Germinal center (tissue), 1 donor: ENCODE measurements around the gene GLRX3.

Experiments used
- DNase-seq: peaks from one replicate; pipeline ENCODE4 v3.0.0; 2012; ENCODE audit warnings: mixed read lengths, low spot score

The GLRX3 gene

DNA sequence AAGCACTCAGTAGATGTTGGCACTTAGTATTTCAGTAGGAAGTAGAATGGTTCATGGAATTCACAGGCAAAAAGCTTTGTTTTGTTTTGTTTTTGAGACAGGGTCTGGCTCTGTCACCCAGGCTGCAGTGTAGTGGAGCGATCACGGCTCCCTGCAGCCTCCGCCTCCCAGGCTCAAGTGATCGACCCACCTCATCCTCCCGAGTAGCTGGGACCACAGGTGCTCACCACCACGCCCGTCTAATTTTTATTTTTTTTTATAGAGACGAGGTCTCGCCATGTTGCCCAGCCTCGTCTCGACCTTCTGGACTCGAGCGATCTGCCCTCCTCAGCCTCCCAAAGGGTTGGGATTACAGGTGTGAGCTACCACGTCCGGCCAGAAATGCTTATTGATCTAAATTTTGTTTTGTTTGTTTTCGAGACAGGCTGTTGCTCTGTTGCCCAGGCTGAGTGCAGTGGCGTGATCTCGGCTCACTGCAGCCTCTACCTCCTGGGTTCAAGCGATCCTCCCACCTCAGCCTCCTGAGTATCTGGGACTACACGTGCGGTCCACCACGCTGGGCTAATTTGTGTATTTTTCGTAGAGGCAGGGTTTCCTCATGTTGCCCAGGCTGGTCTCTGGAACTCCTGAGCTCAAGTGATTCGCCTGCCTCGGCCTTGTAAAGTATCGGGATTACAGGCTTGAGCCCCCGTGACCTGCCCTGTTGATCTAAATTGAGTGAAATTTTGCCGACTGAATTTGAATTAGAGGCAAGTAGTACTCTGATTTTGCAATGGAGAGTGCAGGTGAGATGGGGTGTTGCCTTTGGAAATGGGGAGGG, 1.7 kb downstream of the GLRX3 start:
- DNase-seq: no peak

DNA sequence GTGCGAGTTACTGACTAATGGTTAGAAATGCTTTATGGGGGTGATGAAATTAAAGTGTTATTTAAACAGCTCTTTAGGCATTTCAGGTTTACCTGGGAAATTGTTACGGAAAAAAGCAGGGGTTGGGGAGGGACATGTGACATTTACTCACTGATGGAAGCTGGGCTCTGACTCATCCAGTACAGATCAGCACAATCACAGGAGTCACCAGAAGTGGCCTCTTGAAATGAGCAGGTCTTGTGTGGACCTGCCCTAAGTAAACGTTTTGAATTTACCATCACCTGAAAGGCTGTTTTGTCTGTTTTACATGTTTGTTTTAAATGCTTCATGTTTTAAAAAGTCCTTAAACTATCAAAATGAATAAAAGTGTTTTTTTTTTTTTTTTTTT, 2.3 kb downstream of the GLRX3 start:
- DNase-seq: no peak

DNA sequence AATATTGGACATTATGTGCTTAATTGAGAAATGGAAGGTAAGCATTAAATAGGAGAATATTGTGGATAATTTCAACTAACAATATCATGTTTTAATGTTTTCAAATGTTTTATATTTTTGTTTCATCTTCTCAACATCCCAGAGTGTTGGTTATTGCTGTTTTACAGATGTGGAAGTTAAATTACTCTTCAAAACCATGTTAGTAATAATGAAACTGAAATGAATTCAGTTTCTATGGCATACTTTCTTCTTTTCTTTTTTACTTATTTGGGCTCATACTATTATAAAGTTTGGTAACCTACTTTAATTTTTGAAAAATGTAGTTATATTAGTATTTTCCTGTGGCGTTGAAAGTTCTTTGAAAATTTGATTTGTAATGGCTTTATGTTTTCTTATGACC, 4.2 kb downstream of the GLRX3 start:
- DNase-seq: no peak

DNA sequence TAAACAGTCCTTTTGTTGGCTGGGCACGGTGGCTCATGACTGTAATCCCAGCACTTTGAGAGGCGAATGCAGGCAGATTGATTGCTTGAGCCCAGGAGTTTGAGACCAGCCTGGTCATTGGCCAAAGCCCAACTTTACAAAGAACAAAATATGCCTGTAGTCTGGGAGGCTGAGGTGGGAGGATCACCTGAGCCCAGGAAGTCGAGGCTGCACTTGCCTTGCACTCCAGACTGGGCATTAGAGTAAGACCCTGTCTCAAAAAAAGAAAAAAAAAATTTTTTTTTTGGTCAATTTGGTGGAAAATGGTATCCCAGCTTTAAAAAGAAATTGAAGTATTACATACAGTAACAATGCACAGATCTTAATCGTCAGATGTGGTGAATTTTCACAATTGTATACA, 4.8 kb downstream of the GLRX3 start:
- no peak for DNase-seq

DNA sequence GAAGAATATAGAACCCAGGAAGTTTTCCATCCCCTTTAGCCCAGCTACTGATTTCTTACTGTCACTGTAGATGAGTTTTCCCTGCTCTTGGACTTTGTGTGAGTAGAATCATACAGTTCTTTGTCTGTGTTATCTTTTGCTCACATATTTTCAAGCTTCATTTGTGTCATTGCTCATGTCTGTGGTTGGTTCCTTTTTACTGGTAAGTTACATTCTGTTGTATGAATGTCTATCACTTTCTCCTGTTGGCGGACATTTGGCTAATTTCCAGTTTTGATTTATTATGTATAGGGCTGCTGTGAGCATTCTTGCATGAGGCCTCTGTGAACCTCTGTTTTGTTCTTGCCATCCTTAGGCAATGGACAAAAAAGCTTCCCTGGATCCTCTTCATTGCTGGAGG, 5.3 kb downstream of the GLRX3 start:
- no peak for DNase-seq

DNA sequence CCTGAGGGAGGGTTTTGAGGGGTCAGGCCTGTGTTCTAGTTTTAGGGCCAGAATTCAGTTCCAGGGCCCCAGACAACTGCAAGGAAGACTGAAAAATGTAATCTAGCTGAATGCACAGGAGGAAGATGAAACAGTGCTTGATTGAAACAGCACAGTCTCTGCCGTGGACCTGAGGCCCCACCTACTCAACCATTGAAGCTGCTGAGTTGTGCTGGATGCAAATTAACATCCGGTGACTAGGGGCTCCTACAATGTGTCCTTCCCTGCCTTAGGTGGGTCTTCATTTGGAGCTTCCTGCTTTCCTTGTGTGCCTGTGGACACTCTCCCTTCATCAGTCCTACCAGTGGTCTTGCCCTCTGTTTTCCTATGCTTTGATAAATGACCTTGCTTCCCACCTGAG, 5.7 kb downstream of the GLRX3 start:
- peak; percentile 57 for DNase-seq

DNA sequence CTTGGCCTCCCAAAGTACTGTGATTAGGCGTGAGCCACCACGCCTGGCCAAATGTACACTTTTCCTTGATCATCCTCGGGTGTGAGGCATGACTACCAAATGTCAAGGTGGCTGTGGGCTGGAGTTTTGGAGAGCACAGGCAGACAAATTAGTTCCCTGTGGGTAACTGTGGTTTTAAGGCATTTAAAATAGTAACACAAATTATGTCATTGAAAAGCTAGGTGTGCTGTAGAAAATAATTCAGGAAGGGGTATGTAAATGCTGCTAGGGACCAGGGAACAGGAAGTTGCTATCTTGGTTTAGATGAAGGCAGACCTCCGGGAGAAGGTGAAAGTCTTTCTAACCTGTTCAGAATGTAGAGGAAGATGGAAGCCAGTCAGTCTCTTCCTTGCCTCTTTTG, 9.9 kb downstream of the GLRX3 start:
- no peak for DNase-seq

DNA sequence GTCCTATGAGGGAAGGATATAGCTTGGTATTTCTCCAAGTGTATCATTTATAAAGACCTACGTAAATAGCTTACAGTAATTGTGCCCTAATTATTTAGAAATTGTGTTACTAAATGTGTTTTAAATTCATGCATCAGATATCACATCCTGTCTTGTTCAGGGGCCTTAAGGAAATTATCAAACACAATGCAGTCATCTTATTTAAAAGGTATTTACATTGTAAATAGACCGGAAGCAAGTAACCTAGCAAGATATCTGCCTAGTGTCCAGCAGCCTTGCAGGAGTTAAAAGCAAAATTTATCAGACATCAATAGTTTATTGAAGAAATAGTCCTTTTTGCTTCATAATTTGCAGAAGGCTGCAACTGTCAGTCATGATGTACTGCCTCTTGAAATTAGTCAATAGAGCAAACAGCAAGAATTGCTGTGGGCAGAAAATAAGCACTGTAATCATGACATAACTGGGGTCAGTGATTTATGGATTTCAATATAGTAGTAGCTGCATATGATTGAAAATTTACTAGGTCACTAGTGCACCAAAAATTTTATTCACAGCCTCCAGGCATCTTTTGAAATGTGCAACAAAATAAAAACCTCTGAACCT, 23.1 kb downstream of the GLRX3 start:
- DNase-seq: no peak

DNA sequence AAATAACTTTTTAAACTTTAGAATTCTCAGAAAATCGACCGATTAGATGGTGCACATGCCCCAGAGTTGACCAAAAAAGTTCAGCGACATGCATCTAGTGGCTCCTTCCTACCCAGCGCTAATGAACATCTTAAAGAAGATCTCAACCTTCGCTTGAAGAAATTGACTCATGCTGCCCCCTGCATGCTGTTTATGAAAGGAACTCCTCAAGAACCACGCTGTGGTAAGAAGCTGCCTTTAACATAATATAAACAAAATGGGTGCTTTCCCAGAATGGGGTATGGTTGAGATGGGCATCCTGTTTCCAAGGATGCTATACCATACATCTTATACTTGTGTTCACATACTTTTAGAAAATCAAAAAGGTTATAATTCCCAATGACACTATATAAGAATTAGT, 24.6 kb downstream of the GLRX3 start:
- DNase-seq: peak; percentile 23

DNA sequence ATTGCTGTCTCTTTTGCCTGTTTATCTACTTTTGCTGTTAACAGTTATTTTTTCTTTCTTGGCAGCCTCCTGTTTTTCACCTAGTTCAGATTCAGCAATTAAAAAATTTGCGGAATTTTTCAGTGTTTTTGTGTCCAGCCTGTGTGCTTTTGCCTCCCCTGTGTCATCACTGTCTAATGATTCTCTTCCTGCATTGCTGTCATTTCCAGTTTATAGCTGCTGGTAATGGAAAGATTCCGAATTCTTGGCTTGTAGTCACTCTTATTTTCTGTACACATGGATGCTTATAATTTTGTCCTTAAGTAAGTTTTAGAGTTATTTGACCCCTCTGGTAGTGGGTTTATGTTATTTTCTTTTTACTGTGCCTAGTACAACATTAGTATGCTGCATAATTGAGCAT, 25.1 kb downstream of the GLRX3 start:
- DNase-seq: no peak

DNA sequence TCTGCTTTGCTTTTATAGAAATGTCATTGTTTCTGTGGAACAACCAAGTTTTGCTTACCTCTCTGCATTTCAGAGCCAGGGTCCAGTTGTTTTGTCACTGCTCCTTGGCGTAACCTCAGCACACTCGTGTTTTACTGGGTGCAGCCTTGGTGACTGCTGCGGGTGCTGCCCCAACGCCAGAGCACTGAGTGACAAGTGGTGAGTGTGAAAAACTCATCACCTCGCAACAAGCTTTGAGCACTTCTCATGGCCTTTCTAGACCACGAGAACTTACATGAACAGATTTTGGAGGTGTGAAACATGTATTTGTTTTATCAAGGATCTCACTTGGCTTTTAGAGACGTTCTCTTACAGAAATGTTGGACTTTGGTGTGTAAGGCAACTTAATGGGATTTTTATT, 31.0 kb downstream of the GLRX3 start:
- DNase-seq: no peak

DNA sequence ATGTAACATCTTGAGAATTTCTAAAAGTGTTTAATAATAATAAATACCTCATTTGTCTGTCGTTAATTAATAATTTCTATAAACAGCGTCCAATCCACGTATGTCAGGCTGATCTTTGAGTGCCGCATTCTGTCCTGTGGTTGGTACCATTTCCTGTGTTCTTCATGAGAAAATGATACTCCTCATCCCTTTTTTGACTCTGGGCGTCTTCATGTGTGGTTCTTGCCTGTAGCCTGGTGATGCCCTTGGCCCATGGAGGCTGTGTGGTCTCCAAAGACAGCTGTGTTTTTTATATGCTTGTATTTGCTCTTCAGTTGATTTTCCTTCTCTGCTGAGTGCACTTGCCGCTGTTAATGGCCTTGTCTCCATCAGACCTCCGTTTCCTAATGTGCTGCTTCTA, 31.5 kb downstream of the GLRX3 start:
- DNase-seq: no peak

DNA sequence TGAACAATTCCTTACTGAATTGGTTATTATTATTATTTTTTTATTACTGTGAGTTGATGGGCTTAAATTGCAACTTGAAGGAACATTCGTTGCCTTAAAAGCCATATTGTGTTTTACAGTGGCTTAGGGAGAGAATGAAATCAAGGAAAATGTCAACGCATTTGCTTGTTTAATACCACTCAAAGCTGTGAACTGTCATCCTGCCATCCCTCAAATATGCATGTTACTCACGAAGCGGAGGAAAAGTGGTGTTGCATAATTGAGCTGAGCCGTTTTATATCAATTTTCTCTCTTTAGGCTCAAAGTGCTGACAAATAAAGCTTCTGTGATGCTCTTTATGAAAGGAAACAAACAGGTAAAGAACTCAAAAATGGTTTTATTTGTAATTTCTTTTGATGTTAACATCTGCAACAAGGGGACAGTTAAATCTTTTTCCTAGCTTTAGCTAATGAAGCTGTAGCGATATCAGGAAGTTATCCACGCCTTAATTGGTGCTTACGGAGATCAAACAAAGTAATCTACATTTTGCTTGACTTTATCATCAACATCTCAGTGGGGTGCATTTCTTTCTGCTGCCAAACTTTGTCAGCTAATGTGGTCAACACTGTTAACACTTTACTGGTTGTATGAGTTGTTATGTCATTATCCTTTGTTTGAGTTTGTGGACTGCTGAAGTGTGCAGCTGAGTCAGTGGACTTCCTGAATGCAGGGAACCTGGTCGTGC, 33.1 kb downstream of the GLRX3 start:
- no peak for DNase-seq

DNA sequence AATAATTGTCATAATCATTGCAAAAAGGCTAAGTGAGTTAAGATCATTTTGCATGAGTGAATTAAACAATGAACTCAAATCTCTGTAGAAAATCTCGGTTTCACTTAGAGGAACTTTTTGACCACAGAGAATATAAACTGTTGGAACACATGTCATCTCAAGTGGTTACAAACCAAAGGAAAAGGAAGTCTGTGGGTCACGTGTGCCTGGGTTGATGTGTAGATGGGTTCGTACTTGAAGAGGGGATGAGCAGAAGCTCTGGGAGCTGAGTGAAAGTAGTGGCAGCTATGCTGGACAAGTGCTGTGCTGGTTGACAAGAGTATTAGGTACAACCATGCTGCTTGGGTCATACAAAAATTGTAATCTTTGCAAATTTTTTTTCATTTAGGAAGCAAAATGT, 35.0 kb downstream of the GLRX3 start:
- DNase-seq: no peak

DNA sequence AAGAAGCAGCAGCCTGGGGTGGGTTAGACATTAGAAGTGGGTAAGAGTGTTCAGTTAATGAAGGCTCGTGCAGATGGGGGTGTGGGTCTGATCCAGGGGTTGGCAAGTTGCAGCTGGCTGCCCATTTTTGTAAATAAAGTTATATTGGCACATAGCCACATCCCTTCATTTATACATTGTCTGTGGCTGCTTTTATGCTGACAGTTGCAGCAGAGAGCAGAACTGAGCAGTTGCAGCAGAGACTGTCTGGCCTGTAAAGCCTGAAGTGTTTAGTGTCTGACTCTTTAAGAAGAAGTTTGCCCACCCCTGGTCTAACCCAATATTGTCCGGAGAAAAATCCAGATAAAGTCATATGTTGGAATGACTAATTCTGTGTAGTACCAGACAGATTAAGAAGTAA, 38.1 kb downstream of the GLRX3 start:
- DNase-seq: no peak

DNA sequence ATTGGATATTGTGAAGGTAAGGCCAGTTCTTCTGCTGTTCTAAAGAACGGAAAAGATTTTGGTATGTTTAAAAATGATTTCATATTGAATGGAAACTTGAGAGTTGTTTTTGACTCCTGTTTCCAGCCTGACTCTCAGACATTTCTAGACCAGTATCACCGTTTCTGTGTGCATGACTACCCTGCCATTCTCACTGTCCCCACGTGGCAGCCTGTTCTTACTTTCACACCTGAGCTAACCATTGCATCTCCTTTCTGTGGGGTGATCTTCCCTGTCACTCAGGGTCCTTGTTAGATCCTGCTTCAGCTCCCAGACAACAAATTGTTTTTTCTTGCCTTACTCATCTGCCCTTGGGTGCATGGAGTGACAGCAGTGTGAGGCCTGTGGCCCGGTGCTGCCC, 38.9 kb downstream of the GLRX3 start:
- no peak for DNase-seq

DNA sequence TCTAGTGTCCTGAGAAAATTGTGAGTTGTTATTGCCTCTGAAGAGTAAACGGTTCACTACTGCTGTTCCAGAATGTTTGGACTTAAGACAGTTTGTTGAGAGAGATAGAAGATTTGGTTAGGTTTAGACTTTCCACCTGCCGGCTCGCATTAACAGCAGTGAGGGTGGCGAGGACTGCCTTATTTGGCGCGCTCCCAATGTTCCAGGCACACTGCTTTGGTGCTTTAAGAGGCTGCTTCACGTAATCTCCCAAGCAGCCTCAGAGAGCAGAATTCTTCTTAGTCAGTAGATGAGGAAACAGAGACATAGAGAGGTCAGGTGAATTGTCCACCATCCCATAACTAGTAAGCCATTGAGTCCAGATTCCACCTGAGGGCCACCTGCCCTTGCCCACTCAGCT, 41.1 kb downstream of the GLRX3 start:
- no peak for DNase-seq

DNA sequence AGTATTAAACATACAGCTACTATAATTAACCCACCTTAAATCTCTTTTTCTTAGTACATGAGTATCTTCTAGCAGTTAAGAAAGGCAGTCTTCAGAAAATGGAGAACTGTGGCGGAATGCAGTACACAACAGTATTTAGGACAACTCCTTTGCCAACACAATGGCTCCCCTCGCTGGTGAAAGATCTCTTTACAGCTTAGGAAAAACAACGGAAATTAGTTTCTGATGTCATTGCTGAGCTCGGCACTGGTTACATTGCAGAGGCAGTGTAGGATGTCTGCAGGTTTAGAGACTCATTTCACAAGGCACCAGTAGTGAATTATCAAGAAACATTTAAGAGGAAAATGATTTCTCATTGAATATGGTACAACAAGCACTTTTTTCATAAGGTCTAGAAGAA, 43.4 kb downstream of the GLRX3 start:
- DNase-seq: no peak

DNA sequence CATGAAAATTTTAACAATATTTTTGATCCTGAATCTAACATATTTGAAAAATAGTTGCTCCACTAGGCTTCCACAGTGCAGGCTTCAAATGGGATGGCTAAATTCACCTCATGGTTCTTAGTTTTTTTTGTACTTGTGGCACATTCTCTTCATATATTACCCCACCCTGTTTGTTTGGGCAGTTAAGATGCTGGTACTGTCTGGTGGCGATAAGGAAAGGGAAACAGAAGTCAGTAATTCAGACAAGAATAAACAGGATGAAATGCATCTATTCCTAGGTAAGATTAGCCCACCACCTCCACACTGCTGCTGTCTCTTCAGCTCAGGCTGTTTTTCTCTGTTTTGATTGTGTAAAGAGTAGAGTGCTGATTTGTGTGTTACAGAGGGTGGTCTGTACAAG, 44.2 kb downstream of the GLRX3 start:
- DNase-seq: no peak

DNA sequence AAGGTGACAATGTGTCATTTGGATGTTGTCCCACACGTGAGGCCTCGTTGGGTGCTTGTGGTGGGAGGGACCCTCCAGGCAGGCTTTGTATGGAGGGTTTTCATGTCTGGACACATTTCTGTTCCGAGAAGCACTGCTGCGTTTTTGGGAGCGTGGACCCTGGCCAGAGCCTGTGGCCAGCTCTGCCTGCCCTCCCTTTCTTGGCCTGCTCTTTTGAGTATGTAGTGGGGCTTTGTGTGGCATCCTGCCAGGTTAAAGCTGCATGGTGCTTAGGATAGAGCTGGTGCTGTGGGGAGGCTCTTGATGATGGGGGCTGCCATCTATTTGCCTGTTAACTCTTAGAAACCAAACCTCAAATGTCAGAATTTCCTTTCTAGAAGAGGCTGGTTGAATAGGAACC, 45.7 kb downstream of the GLRX3 start:
- no peak for DNase-seq

DNA sequence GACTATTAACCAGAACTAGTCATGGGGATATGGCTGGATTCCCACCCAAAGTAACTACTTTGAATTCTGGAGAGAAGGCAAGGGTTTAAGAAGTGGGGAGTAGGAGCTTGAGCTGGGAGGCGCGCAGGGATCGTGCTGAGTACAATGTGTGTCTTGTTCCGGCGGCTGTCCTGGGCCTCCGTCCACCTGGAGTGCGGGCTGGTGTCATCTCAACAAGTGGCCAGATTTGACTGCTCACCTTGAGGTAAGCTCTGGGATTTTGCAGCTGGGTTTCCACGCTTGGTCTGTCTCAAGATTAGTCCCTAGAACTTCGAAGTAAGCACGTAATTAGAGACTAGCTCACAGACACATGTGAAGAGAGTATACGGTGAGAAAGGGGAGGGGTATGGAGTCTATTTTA, 49.4 kb downstream of the GLRX3 start:
- DNase-seq: no peak

DNA sequence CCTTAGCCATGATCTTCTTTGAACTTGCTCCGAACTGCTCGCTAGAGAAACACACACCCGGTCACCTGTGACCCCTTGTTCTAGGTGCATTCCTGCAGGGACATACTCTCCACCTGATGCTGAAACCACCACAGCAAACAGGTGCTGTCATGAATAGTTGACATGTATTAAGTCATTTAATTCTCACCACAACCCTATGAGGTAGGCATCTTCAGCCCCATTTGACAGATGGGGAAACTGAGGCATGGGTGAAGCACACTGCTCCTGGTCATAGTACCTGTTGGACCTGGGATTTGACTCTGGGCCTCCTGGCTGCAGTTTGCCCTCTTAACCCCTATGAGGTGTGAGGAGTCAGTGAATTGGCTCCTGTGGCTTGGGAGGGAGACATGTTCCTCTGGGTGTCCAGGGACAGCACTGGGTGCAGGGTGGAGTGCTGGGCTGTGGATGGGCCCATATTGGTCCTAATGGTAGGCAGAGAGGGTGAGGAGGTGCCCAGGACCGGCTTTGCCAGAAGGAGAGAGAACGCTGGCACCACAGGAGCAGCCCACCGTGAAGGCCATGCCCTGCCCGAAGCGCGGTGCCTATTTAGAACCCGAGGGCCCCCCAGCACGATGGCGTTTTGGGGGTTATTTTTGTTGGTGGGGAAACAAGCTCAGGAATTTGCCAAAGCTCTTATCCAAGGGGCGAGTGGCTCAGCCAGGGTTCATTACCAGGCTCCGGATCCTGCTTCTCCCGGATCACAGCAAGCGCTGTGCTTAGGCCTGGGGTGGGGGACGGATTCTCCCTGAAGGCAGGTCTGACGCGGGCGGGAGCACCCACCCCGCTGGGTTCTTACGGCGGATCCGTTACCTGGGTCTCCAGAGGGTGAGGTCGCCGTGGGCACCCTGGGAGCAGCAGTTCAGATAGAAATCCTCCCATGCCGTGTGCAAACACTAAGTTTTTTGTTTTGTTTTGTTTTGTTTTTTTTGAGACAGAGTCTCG, 52.3 kb downstream of the GLRX3 start:
- no peak for DNase-seq
